HFF-Myc (cell line): ENCODE measurements around the gene GRIPAP1.

Experiments
- DNase-seq: peaks from one replicate; pipeline ENCODE4 v3.0.0-alpha.2; 2011; ENCODE audit warnings: low read depth; ENCODE audit errors: extremely low read depth
- H3K4me3 ChIP-seq: replicated peaks from 2 replicates; pipeline ENCODE4 v1.5.1; 2011; ENCODE audit warnings: low read depth, mild to moderate bottlenecking, control low read depth, low read length
- TF ChIP-seq, protein P1 (sequence below): IDR thresholded peaks from 2 replicates; pipeline ENCODE4 v1.5.1; 2012; ENCODE audit warnings: mild to moderate bottlenecking, low read depth, low read length, control low read depth; ENCODE audit errors: missing control alignments

The GRIPAP1 gene

DNA sequence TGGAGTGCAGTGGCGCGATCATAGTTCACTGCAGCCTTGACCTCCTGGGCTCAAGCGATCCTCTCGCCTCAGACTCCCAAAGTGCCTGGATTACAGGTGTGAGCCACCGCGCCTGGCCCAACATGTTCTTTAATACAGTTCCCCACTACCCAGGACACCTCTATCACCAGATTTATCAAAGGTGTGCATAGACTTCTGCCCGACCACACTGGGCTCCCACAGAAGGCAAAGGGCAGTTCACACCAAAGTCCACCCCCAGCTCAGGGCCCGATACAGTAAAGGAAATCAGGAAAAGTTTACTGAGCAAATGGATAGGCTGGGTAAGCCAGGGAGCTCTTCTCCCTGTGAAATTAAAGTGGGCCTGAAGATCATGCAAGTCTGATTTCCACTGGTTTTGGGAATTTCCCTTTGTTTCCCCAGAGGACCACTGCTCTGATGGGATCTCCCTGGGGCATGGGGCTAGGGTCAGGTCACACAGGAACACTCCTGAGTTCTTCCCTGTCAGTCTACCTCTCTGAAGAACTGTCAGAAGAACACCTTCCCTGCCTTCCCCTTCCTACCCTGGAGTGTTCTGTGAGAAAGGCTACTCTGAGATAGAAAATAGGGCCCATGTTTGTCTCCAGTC lies 65.5 kb downstream of the GRIPAP1 start:
- TF ChIP-seq, protein P1, sequence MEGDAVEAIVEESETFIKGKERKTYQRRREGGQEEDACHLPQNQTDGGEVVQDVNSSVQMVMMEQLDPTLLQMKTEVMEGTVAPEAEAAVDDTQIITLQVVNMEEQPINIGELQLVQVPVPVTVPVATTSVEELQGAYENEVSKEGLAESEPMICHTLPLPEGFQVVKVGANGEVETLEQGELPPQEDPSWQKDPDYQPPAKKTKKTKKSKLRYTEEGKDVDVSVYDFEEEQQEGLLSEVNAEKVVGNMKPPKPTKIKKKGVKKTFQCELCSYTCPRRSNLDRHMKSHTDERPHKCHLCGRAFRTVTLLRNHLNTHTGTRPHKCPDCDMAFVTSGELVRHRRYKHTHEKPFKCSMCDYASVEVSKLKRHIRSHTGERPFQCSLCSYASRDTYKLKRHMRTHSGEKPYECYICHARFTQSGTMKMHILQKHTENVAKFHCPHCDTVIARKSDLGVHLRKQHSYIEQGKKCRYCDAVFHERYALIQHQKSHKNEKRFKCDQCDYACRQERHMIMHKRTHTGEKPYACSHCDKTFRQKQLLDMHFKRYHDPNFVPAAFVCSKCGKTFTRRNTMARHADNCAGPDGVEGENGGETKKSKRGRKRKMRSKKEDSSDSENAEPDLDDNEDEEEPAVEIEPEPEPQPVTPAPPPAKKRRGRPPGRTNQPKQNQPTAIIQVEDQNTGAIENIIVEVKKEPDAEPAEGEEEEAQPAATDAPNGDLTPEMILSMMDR = no peak
- no peak for DNase-seq
- H3K4me3 ChIP-seq = no peak overlapping the region

DNA sequence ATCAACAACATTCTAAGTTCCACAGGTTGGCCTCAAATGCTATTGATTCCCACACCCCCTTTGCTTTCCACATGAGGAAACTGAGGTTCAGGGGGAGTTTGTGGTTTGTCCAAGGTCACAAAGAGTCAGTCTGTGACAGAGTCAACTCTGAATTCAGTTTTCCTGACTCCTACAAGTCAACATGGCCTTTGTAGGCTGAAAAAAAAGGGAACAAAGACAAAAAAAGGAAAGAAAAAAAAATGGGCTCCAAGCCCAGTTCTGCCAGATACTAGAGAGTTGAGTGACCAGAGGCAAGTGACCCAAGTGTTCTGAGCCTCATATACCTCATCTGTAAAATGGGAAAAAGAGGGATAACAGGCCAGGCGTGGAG lies 66.8 kb downstream of the GRIPAP1 start:
- no peak overlapping the region for H3K4me3 ChIP-seq
- TF ChIP-seq, protein P1 = no peak
- no peak for DNase-seq

DNA sequence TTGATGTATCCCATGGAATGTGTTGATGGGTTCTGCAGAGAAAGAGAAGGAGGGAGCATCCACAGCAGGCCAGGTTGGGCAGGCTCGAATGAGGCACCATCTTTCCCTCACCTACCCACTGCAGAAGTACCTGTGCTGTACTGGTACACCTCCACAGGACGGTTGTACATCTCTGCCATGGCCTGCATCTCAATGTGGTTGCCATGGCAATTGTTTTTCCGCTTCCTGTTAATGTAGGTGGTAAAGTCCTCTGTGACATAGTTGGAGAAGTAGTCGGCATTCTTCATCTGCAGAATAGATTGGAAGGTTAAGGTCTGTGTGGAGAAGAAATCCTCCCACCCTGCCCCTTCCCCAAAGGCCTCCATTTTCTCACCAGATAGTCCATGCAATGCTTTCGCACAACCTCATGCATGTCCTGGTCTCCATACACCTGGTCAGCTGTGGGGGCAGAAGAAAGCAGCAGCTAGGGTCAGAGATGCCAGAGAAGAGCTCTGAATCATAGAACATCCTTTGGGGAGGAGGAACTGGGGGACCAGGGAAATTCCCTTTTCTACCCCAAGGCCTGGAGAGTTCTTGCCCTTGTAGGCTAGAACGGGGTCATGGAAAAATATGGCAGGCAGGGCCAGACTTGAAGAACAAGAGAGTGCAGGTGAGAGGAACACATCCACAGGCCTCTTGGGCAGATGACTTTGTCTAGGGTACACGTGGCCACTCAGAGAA lies 67.3 kb downstream of the GRIPAP1 start:
- H3K4me3 ChIP-seq = no peak overlapping the region
- no peak for DNase-seq
- TF ChIP-seq, protein P1 = no peak

DNA sequence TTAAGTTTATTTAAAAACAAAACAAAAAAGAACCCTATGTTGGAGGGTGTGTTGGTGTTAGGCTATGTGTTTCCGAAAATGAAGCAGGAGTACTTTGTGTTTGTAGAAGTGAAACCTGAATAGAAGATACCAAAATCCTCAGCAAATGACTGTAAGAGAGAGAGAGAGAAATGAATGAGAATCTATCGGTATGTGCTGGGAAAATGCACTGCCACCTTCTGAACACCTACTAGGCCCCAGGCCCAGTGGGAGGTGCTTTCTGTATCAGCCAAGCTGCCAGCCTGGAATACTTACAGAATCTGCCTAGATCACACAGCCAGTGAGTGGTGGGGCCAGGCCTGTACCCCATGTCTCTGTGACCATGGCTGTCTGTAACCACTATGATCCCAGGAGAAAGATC lies 68.3 kb downstream of the GRIPAP1 start:
- TF ChIP-seq, protein P1 = no peak
- no peak overlapping the region for H3K4me3 ChIP-seq
- no peak for DNase-seq

DNA sequence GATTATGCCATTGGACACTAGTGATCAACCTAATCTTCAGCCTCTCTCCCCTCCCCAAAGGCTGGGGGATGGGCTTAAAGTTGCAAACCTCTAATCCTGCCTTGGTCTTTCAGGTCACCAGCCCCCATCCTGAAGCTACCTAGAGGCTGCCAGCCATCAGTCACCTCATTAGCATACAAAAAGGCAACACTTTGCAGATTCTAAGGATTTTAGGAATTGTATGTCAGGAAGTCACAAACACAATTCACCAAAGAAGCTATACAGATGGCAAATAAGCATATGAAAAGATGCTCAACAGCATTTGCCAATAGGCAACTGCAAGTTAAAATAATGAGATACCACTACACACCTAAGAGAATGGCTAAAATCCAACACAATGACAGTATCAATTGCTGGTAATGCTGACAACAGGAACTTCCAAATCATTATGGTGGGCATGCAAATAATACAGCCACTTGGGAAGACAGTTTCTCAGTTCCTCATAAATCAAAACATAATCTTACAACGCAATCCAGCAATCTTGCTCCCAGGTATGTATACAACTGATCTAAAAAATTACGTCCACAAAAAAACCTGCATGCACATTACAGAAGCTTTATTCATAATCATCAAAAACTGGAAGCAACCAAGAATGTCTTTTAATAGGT lies 74.2 kb downstream of the GRIPAP1 start:
- no peak for DNase-seq
- TF ChIP-seq, protein P1 = no peak
- no peak overlapping the region for H3K4me3 ChIP-seq

DNA sequence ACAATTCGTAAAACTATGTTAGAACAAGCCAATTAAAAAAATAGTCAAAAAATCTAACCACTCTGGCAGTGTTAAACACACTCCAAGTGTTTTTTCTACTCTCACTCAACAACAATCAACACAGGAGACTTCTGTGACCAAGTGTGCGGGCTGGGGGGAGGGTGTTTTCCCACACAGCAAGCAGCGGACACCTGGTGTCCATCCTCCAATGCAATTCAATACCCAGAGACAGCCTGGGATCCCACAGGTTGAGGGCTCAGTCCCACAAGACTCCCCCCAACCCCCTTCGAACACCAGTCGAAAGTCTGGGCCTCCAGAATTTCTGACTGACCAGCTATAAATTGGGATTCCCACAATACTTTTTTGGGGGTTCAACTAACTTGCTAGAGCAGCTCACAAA lies 74.9 kb downstream of the GRIPAP1 start:
- H3K4me3 ChIP-seq = no peak overlapping the region
- TF ChIP-seq, protein P1 = no peak
- no peak for DNase-seq

DNA sequence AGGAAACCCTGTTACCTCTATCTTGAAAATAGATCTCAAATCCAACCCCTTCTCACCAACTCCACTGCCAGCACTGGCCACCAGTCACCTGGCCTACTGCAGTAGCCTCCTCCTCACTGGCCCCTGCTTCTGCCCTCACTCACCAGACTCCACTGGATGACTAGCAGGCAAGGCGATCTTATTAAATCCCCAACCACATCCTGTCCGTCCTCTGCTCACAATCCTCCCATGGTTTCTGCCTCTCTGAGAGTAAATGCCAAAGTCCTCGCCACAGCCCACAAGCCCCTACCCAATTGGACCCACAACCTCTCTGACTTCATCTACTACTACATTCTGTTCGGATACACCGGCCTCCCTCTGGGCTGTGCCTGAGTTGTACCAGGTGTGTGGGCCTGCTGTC lies 77.8 kb downstream of the GRIPAP1 start:
- TF ChIP-seq, protein P1 = no peak
- DNase-seq = no peak

More for the DNA sequence above, 77.8 kb downstream of the GRIPAP1 start:
- H3K4me3 ChIP-seq = no peak overlapping the region
